22Rv1 (cell line): ENCODE measurements around the gene METTL13.
"Not testable (repeated sequence)": the region's sequence is repeated elsewhere in the genome, so short reads cannot be mapped to it uniquely, and the experiment has no call there.

Experiments
- H3K27ac ChIP-seq: fragments of 450-650 bp; 2 replicates; pipeline ENCODE4 v1.5.1; 2017
- CTCF ChIP-seq: fragments of 450-650 bp; IDR thresholded peaks from 2 replicates; pipeline ENCODE4 v1.5.1; 2017; ENCODE audit warnings: mild to moderate bottlenecking
- ZFX ChIP-seq: fragments of 450-650 bp; IDR thresholded peaks from 2 replicates; pipeline ENCODE4 v1.6.1; 2017; ENCODE audit warnings: antibody characterized with exemption, borderline replicate concordance

The METTL13 gene

GRCh38 chr1:171794085-171794484 lies 12.6 kb downstream of the METTL13 start:
- no peak overlapping the region for H3K27ac ChIP-seq

GRCh38 chr1:171796592-171796991 lies 15.1 kb downstream of the METTL13 start:
- no peak overlapping the region for H3K27ac ChIP-seq
- no peak for TF ChIP-seq ZFX
- TF ChIP-seq CTCF = no peak

More at GRCh38 chr1:171794085-171794484, 12.6 kb downstream of the METTL13 start:
- TF ChIP-seq ZFX (no peak), CTCF (no peak)

- TF ChIP-seq ZFX (no peak), CTCF (no peak)
- H3K27ac ChIP-seq = no peak overlapping the region
These were observed 16.9 kb downstream of the METTL13 start for GRCh38 chr1:171798311-171798710.

DNA sequence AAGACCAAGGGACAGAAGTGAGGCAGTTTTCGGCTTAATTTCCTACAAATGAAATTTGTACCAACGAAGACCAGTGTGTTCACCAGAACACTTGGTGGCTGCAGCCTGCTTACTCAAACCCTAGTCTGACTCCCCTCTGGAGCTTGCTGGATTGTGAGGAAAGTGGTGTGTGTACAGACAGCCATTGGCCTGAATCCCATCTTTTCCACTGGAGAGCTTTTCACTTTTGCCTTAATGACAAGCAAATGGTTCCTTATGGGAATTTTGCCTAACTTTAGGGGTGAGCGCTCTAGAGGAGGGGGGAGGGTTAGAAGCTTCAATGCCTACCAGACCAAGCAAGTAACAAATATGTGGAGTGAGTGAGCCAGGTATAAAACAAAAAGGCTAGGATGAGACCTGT lies 17.3 kb downstream of the METTL13 start:
- TF ChIP-seq ZFX = no peak
- TF ChIP-seq CTCF = no peak
- H3K27ac ChIP-seq = no peak overlapping the region

- H3K27ac ChIP-seq = no peak overlapping the region
- TF ChIP-seq CTCF (no peak), ZFX (no peak)
These were observed 17.7 kb downstream of the METTL13 start for GRCh38 chr1:171799166-171799565.

GRCh38 chr1:171799698-171800097 lies 18.2 kb downstream of the METTL13 start:
- H3K27ac ChIP-seq = not testable (repeated sequence)

DNA sequence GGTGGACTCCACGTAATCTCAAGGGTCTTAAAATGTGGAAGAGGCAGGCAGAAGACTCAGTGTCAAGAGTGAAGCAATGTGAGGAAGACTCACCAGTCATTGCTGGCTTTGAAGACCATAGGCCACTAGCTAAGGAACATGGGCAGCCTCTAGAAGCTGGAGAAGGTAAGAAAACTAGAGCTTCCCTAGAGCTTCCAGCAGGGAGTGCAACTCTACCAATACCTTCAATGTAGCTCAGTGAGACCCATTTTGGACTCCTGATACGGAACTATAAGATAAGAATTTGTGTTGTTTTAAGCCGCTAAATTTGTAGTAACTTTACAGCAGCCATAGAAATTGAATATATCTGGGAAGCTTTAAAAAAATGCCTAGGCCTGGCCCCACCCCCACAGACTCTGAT lies 18.9 kb downstream of the METTL13 start:
- no peak overlapping the region for H3K27ac ChIP-seq
- TF ChIP-seq CTCF (no peak), ZFX (no peak)

- TF ChIP-seq CTCF (no peak), ZFX (no peak)
- no peak overlapping the region for H3K27ac ChIP-seq
These were observed 19.4 kb downstream of the METTL13 start for GRCh38 chr1:171800851-171801250.
